Common myeloid progenitor, CD34-positive (primary cell): ENCODE results near the gene ST13. TPM values are rescaled to one million over a fixed set of nuclear protein-coding genes. Genes with fewer than 3 reads are reported as not detected.

Experiments used
- CTCF ChIA-PET: fragments of 350-600 bp; sonication (Branson Sonifier 250); formaldehyde crosslinking; loops from one replicate; lab custom pipeline; 2021; ENCODE audit warnings: antibody characterized with exemption; lab: Charles Lee
- POLR2A ChIA-PET: fragments of 350-600 bp; sonication (Branson Sonifier 250); formaldehyde crosslinking; loops from one replicate; lab custom pipeline; 2021; ENCODE audit warnings: antibody characterized with exemption; lab: Charles Lee
- DNase-seq, 3 donors: peaks; one replicate each; pipeline versions ENCODE4 v3.0.0 to v3.0.0-alpha.2; 2013
- H3K27ac ChIP-seq, 2 experiments: 1 replicate in 1 of 2; 2 replicates in 1 of 2; pipeline ENCODE4 v1.7.0; 2013; ENCODE audit warnings: inconsistent platforms in 2 of 2, low read length in 2 of 2, mild to moderate bottlenecking in 2 of 2, low read depth in 1 of 2, moderate library complexity in 1 of 2; ENCODE audit not compliant: severe bottlenecking in 2 of 2, insufficient read depth in 1 of 2, poor library complexity in 1 of 2
- H3K27me3 ChIP-seq, 5 experiments: replicated peaks in 2 of 5; 1 replicate in 3 of 5; 2 replicates in 2 of 5; pipeline versions ENCODE4 v1.6.1 to v1.7.0; 2013; ENCODE audit warnings: low read length in 4 of 5, mild to moderate bottlenecking in 2 of 5, moderate library complexity in 2 of 5, inconsistent platforms in 1 of 5; ENCODE audit not compliant: insufficient read depth in 5 of 5, control insufficient read depth in 4 of 5
- H3K36me3 ChIP-seq, 4 experiments: 1 replicate in 2 of 4; 2 replicates in 2 of 4; pipeline versions ENCODE4 v1.6.1 to v1.7.0; 2013; ENCODE audit warnings: low read length in 3 of 4, control low read depth in 1 of 4, mild to moderate bottlenecking in 1 of 4; ENCODE audit not compliant: control insufficient read depth in 4 of 4, insufficient read depth in 4 of 4
- H3K4me1 ChIP-seq, 4 experiments: 1 replicate in 3 of 4; 2 replicates in 1 of 4; pipeline versions ENCODE4 v1.6.1 to v1.7.1; 2013; ENCODE audit warnings: low read length in 3 of 4, mild to moderate bottlenecking in 3 of 4, control low read depth in 1 of 4, inconsistent platforms in 1 of 4, moderate library complexity in 1 of 4; ENCODE audit not compliant: control insufficient read depth in 4 of 4, insufficient read depth in 4 of 4; ENCODE audit errors: control extremely low read depth in 1 of 4
- H3K4me3 ChIP-seq, 7 experiments: 1 replicate in 4 of 7; 2 replicates in 3 of 7; pipeline versions ENCODE4 v1.5.1 to v1.7.0; 2013; ENCODE audit warnings: mild to moderate bottlenecking in 7 of 7, low read length in 6 of 7, moderate library complexity in 6 of 7, inconsistent platforms in 2 of 7, low read depth in 2 of 7, control low read depth in 1 of 7; ENCODE audit not compliant: insufficient read depth in 4 of 7, control insufficient read depth in 1 of 7; ENCODE audit errors: extremely low read depth in 1 of 7
- H3K9me3 ChIP-seq, 5 experiments: 1 replicate in 4 of 5; 2 replicates in 1 of 5; pipeline versions ENCODE4 v1.6.1 to v1.7.1; 2013; ENCODE audit warnings: low read length in 4 of 5, mild to moderate bottlenecking in 2 of 5, inconsistent platforms in 1 of 5, low read depth in 1 of 5, moderate library complexity in 1 of 5; ENCODE audit not compliant: control insufficient read depth in 4 of 5, insufficient read depth in 2 of 5; ENCODE audit errors: control extremely low read depth in 1 of 5
- WGBS: methylation state at CpG from one replicate; pipeline ENCODE4 v1.1.5; 2013; ENCODE audit not compliant: insufficient coverage; 5-methylcytosine and 5-hydroxymethylcytosine counted together
- polyA plus RNA-seq: library from polyadenylated mRNA; unstranded; fragments of 120-200 nt; gene quantifications from one replicate; pipeline ENCODE4 v1.2.1, GENCODE V29; 2013

The ST13 gene
- polyA plus RNA-seq: 422 TPM

GRCh38 chr22:40856513-40857308 lies at the start of gene ST13, which contains the start of gene XPNPEP3:
ST13 (minus strand) TSS chr22:40856639; CDS start chr22:40856540, 99 bp downstream.
XPNPEP3 (plus strand) TSS chr22:40857148; CDS start chr22:40857182, 34 bp downstream.
- peaks cover 15 to 39% (median 26%) of the 10 kb centered on the region in 4 experiments for H3K4me1 ChIP-seq
- H3K27me3 ChIP-seq: no peaks in the 10 kb centered on the region

DNA sequence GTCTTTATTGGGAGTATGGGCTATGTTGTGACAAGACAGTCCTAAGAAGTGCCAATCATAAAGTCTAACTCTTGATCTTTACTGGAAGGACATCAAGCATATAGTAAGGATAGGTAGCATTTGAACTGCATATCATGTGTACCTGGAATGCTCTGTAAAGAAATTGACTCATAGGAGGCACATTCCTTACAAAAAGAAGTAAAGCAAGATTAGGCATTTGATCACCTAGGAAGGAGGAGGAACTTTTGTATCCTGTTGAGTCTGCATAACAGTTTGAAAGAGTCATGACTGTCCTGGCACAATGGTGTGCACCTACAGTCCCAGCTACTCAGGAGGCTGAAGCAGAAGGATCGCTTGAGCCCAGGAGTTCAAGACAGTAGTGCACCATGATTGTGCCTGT lies 47.7 kb upstream of the ST13 start:
- no peaks in the 10 kb centered on the region for H3K9me3 ChIP-seq
- no peak overlapping the region for H3K27ac ChIP-seq
- H3K27me3 ChIP-seq: no peaks in the 10 kb centered on the region
- no peak for DNase-seq
- no peak overlapping the region for H3K4me3 ChIP-seq
- WGBS: 92% methylated on average over 1 of the region's 1 CpG
- ChIA-PET CTCF (interaction anchor here (0.7 to 1.8 kb wide), 2 partner anchors 12 to 221 kb away, joined by 3 to 6 read pairs; no protein-coding TSS in a partner anchor), POLR2A (no interaction called here)
- no peaks in the 10 kb centered on the region for H3K4me1 ChIP-seq
- H3K36me3 ChIP-seq: peaks cover 3 to 6% (median 4%) of the 10 kb centered on the region in 4 experiments

More at GRCh38 chr22:40856513-40857308, at the start of gene ST13, which contains the start of gene XPNPEP3:
- peak within 1 kb of the TSS; percentile 87 to 99 (median 94) for H3K4me3 ChIP-seq
- CTCF ChIA-PET: interaction anchor here (0.7 to 2.6 kb wide), 8 partner anchors 10 to 1407 kb away, joined by 3 to 7 read pairs (median 4); partner anchors contain the start of gene SLC25A17
- DNase-seq: peak; percentile 97 to 99 (median 98)
- POLR2A ChIA-PET: interaction anchor here (0.6 to 0.9 kb wide), 4 partner anchors 11 to 328 kb away, joined by 3 to 4 read pairs (median 3); partner anchors contain the start of gene MRTFA
- peaks cover 5 to 14% (median 7%) of the 10 kb centered on the region in 4 experiments for H3K36me3 ChIP-seq
- WGBS: 0% methylated on average over 52 of the region's 63 CpGs
- no peaks in the 10 kb centered on the region for H3K9me3 ChIP-seq
- peak within 1 kb of the TSS; percentile 98 to 99 for H3K27ac ChIP-seq

GRCh38 chr22:40898850-40899357 lies 42.5 kb upstream of the ST13 start:
- ChIA-PET POLR2A (no interaction called here), CTCF (interaction anchor here (0.9 to 1.8 kb wide), 17 partner anchors 9 to 462 kb away, joined by 3 to 11 read pairs (median 4); partner anchors contain the start of gene DNAJB7)
- peak; percentile 67 to 83 (median 80) for DNase-seq
- H3K4me1 ChIP-seq: peaks cover 0 to 4% (median 0%) of the 10 kb centered on the region in 4 experiments
- H3K27ac ChIP-seq: no peak overlapping the region
- WGBS: 8% methylated on average over 2 of the region's 3 CpGs
- peaks cover 0 to 3% (median under 1%) of the 10 kb centered on the region in 4 experiments for H3K36me3 ChIP-seq
- H3K9me3 ChIP-seq: no peaks in the 10 kb centered on the region
- H3K4me3 ChIP-seq: peak overlapping the region in 2 of 7 experiments; percentile 30 to 46
- H3K27me3 ChIP-seq: no peaks in the 10 kb centered on the region

DNA sequence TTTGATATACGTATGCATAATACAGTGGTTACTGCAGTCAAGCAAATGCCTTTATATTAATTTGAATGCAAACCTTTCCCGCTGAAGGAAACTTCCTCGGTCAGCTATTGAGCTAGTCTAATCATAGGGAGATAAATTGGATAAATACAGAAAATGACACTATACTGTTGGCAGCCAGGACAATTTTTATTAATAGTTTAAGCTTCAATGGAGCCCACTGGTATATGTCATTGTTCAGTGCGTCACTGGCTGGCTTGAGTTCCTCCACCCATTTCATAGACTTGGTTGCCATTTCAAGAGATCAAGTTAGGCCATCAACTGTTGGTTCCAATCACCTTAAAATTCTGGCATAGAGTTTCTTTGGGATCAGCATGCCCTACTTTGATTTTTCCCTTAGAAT lies 38.0 kb upstream of the ST13 start:
- WGBS: 92% methylated on average over 3 of the region's 4 CpGs
- no peaks in the 10 kb centered on the region for H3K27me3 ChIP-seq
- H3K27ac ChIP-seq: no peak overlapping the region
- H3K36me3 ChIP-seq: peaks cover 2 to 6% (median 3%) of the 10 kb centered on the region in 4 experiments
- no peak for DNase-seq
- CTCF ChIA-PET: interaction anchor here (1.2 kb wide), 1 partner anchor 38 kb away, joined by 4 read pairs; the partner anchor contains the start of genes ST13 and XPNPEP3
- H3K4me1 ChIP-seq: peaks cover 0 to 4% (median 0%) of the 10 kb centered on the region in 4 experiments
- no peaks in the 10 kb centered on the region for H3K9me3 ChIP-seq
- H3K4me3 ChIP-seq: no peak overlapping the region
- POLR2A ChIA-PET: no interaction called here

DNA sequence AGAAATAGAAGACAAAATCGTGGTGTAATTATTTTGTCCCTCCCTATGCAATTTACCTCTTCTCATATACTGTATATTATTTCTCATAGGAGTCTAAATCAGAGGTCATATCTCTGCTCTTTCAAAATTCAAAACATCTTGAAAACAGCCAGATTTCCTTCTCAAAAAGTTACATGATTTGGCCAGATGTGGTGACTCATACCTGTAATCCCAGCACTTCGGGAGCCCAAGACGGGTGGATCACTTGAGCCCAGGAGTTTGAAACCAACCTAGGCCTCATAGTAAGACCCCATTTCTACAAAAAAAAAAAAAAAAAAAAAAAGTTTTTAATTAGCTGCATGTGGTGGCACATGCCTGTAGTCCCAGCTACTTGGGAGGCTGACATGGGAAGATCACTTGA lies 34.4 kb upstream of the ST13 start:
- Histone ChIP-seq H3K4me1 (no peaks in the 10 kb centered on the region), H3K27ac (no peak overlapping the region), H3K4me3 (no peak overlapping the region), H3K9me3 (no peaks in the 10 kb centered on the region), H3K27me3 (no peaks in the 10 kb centered on the region), H3K36me3 (peaks cover 5 to 29% (median 14%) of the 10 kb centered on the region in 4 experiments)
- WGBS: 100% methylated on average over 1 of the region's 3 CpGs
- DNase-seq: no peak
- CTCF ChIA-PET: interaction anchor here (1.1 to 1.6 kb wide), 4 partner anchors 8 to 25 kb away, joined by 3 to 6 read pairs (median 4); no protein-coding TSS in a partner anchor
- POLR2A ChIA-PET: no interaction called here

GRCh38 chr22:40889116-40889515 lies 32.7 kb upstream of the ST13 start:
- Histone ChIP-seq H3K4me1 (no peaks in the 10 kb centered on the region), H3K27me3 (no peaks in the 10 kb centered on the region), H3K36me3 (peaks cover 5 to 29% (median 17%) of the 10 kb centered on the region in 4 experiments), H3K9me3 (no peaks in the 10 kb centered on the region), H3K4me3 (no peak overlapping the region), H3K27ac (no peak overlapping the region)
- CTCF ChIA-PET: interaction anchor here (1.0 kb wide), 1 partner anchor 10 kb away, joined by 4 read pairs; no protein-coding TSS in a partner anchor
- POLR2A ChIA-PET: no interaction called here
- no peak for DNase-seq
